Measurements from ENCODE around the gene STAT6. TPM values are rescaled to one million over a fixed set of nuclear protein-coding genes. Genes with fewer than 3 reads are reported as not detected.

STAT6 gene
- total and polyA plus RNA-seq, 2 of the 8 experiments (the other 6 are each of a cell fraction or from before 2014, with no cell fraction given), result 32.9 to 38.7 TPM

- no peak for TF ChIP-seq RNF2 (IDR thresholded peaks at IDR 0.05; ENCODE audit: borderline replicate concordance, low read depth, low read length, missing control alignments, poor library complexity, severe bottlenecking)
These were observed 60.2 kb downstream of the STAT6 start (continued) for GRCh38 chr12:57051011-57051410.

Data from H1 (cell line).